Measurements from ENCODE around the gene ITGAL.
A peak's percentile ranks its signal among the peaks of the same experiment; 100 is the strongest.

Gene ITGAL

DNA sequence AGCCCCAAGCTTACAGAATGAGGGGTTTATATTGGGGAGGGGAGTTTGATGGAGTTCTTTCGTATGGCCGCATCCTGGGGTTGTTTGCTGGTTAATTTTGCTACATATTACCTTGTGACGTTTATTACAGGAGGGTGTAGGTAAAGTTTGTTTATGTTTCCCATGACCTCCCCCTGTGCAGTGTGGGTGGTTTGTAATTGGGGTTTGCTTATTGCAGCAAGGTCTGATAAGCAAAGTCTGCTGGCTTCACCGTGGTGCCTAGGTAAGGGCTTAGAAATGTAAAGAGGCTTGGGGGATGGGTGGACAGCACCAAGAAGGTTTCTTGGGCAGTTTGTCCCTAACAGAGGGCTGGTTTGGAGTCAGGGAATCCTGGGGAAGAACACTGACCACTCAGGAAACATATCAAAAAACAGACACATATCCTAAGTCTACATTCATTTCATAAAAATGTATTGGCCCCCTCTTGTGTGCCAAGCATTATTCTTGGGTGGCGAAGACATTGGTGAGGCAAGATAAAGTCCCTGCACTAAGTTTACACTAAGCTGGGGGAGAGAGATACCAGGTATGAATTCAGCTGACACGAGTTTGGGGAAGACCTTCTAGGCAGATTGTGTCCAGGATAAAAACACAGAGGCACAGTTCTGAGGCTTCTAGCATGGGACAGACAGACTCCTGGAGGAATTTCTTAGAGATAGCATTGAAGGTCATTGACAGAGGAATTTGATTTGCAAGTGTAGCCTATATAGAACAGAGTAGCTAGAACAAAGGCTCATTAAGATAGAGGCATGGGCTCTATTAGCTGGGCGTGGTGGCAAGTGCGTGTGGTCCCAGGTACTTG, 76.1 kb downstream of the ITGAL start:
- DNase-seq = no peak

DNA sequence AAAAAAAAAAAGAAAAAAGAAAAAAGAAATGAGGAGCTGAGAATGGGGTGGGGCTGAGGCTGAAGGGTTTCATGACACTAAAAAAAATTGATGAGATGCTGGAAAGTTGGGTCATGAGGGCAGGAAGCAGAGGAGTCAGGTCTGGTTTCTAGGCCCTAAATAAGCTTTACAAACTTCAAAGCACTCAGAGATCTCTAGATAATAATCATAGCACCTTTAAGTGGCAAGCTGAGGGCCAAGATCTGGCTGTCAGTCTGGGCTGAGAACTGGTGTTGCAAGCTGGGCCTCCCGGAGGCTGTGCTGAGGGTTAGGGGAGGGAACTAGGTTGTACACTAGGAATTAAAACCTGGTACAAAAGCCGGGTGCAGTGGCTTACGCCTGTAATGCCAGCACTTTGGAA, 79.2 kb downstream of the ITGAL start:
- DNase-seq = peak; percentile 70

DNA sequence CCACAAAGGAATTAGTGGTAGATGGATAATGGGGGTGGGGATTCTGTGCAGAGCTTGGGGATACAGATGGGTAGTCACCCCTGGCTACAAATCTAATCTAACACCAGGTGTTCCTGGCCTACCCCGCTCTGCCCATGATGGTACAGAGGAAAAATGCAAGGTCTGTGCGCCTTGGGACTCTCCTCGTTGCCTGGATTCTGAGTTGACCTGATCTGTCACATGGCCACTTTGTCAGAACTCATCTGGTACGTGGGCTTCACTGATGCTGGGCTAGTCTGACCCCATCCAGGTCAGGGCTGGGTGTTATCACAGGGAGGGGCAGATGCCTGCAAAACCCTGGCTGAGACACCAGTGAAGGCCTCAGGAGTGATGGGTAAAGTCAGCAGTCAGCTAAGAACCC, 80.4 kb downstream of the ITGAL start:
- DNase-seq = no peak

DNA sequence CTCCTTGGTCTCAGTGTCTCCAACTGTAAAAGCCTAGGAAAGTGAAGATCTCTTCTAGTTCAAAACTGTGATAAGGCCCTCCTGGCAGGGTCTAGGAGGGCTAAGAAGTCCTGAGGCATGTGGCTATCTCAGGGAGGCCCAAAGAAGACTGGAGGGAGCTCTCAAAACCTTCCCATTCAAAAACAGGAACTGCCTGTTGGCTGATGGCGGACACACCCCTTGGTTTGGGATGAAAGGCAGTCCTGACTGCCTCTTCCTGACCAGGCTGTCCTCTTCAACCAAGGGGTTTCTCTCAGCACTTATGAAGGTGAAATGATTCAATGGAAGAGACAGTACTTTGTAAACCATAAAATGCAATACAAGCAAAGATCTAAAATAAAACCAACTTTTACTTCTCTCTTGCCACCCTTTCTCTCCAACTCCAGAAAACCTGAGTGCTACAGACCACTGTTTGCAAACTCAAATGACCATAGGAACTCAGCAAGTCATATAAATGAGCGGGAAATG, 80.9 kb downstream of the ITGAL start:
- DNase-seq = no peak

DNA sequence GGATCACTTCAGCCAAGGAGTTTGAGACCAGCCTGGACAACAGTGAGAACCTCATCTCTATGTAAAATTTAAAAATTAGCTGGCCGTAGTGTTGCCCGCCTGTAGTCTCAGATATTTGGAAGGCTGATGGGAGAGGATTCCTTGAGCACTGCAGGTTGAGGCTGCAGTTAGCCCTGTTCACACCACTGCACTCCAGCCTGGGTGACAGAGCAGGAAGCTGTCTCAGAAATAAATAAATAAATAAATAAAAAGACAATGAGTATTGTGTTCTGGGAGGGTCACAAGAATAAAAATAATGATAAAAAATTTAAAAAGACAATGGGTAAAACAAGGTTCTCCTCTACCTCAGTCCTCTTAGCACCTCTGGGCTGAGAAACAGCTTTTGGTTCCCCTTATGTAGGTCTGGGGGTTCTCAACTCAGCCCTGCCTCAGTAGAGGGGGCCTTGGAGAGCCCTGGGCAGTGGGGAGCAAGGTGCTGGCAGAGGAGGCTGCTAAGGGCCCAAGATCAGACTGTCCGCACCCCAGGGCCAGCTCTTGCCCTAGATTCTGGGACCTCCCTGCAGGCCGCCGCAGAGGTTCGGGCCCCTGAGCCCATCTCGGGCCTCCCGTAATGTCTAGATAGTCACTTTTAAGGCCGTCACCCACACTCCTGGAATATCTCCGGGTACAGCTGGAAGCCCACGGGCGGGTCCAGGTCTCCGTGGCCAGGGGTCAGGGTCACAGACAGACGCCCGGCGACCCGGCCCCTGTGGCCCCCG, 82.2 kb downstream of the ITGAL start:
- no peak for DNase-seq

DNA sequence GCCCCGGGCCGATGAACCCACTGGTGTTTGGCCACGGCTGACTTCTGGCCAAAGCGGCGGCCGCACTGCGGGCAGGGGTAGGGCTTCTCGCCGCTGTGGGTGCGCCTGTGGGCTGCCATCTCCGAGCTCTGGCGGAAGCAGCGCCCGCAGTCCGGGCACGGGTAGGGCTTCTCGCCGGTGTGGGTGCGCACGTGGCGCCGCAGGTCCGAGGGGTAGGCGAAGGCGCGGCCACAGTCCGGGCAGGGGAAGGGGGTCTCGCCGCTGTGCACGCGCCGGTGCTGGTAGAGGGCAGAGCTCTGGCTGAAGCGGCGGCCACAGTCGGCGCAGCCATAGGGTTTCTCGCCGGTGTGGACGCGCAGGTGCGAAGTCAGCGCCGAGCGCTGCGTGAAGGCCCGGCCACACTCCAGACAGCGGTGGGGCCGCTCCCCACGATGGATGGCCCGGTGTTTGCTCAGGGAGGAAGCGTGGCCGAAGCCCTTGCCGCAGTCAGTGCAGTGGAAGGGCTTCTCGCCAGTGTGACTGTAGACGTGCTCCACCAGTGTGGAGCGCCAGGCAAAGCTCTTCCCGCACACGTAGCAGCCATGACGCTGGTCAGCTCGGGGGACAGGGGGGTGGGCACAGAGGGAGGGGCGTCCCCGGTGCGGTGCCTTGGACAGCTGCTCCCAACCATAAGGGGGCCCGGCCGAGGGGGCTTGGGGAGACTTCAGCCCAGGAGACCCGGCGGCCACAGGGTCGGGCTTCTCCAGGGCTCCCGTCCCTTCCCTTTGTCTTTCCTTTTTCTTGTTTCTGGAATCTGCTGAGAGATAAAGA, 83.0 kb downstream of the ITGAL start:
- DNase-seq = no peak

DNA sequence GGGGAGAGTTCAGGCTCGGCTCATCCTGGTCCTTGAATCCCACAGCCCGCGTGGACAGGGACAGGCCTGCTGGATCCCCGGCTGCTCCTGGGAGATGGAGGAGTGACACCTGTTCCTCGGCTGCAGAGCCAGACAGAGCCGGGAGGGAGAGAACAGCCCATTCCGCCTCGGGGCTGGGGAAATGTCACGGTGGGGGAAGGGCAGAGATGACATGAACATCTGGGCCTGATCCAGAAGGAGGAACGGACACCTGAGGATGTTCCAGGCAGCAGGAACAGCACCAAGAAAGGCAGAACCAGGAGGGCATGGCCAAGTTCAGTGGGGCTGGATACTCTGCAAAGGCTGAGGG, 83.6 kb downstream of the ITGAL start:
- DNase-seq = no peak

DNA sequence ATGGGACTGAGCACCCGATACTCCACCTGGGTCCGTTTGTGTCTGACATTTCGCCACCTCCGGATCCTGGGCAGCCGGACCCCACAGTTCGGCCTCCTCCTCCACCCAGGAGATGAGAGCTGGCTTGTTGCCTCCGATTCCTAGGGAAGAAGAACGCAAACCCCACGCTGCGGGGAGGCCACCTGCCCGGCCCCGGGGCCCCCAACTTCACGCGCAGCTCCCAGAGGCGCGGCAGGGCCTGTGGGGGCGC, 85.1 kb downstream of the ITGAL start:
- peak; percentile 38 for DNase-seq

DNA sequence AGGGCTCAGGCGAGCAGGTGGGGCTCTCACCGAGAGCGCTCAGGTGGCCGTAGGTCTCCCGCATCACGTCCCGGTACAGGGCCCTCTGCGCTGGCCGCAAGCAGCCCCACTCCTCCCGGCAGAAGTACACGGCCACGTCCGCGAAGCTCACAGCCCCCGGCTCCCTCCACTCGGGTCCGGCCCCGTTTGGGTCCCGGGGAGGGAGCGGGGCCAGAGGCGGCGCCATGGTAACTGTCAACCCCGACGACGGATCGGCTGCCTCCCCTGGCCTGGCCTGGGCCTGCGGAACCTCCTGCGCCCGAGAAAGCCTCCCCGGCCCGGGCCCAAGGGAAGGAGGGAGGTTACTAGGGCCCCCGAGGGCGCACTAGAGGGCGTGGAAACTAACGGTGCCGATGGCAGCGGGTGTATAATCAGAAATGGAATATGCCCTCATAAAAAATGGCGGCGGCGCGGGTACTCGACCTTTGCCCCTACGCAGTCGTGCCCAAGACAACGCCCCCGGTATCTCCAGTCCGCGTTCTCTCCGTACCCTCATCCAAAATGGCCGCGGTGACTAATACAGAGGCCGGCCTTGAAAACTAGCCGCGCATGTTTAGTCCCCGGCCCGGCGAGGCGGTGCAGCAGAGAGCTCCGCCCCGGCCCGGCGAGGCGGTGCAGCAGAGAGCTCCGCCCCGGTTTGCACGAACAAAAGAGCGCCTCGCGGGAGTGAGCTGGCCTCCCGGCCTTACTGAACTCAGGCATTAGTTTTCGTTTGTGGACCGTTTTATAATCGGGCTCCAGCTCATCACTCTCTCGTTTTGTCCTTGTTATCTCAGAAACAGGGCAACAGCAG, 85.6 kb downstream of the ITGAL start, which contains the start of gene ZNF764:
Gene ZNF764 (minus strand): TSS at position 418 of the 832 bp plus-strand sequence. CDS start 192 bp downstream, at position 226.
- peak; percentile 90 for DNase-seq

DNA sequence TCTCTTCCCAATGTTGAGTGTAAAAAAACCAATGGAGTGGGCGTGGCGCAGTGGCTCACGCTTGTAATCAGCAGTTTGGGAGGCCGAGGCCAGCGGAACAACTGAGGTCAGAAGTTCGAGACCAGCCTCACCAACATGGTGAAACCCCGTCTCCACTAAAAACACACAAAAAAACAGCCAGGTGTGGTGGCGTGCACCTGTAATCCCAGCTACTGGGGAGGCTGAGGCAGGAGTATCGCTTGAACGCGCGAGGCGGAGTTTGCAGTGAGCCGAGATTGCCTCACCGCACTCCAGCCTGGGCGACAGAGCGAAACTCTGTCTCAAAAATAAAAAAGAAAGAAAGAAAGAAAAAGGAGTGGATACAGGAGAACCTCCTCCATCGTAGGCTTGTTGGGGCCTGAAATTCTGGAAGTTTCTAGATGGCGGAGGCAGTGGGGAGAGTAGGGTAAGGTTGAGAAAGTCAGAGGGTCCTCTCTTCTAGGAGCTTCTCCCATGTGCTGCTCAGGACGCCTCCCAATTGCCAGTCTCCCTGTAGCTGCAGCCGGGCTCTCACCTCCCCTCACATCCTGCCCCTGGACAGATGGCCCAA, 86.3 kb downstream of the ITGAL start:
- no peak for DNase-seq

DNA sequence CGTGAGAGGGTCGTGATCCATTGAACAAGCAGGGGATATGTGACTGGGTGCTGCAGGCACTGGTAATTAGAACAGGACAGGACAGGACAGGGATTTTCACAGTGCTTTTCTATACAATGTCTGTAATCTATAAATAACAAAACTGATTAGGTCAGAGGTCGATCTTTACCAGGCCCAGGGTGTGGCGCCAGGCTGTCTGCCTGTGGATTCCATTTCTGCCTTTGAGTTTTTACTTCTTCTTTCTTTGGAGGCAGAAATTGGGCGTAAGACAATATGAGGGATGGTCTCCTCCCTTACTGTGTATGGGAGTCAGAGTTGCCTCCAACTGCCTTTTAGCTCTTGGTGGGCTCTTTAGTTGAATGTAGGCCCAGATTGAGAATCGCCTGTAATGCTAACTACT, 87.1 kb downstream of the ITGAL start:
- no peak for DNase-seq

DNA sequence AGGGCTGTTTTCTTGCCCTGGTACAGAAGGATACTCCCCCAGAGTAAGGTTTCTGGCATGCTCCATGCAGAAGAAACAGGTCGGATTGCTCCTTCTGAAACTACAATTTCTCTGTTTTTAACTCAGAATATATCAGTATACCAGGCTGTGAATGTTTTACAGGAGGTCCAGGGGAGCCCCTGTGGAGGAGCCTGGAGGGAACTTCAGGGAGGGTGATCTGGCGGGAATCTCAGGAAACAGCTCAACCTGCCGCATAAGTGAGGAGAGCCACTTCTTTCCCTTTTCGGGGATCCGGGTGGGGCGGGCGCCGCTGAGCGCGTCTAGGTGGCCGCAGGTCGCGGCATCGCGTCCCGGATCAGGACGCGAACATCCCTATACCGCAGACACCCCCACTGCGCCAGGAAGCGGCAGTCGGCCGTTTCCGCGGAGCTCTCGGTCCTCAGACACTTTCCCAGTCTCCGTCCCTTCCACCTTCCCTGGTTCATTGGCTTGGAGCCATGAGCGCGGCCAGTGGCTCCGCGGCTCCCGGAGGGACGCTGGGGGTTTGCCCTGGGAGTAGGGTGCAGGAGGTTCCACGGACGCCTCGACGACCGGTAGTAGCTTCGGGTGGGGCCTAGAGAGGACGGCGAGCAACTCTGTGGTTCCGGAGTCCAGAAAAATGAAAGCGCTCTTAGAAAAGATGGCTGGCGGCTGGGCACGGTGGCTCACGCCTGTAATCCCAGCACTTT, 88.7 kb downstream of the ITGAL start:
- DNase-seq = no peak

DNA sequence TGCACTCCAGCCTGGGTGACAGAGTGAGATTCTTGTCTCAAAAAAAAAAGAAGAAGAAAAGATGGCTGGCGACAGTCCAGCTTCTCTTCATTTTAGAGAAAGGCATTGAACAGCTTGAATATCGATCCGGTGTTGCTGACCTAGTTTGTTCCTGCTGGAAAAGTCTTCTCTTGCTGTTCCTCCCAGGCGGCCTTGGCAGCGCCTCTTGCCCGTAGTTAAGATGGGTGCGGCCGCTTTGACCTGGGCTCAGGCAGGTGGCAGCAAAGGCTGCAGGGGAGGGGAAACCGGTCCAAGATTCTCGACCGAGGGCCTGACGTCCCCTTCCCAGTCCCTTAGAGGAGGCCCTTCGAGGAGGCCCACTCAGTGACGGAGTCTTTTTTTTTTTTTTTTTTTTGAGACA, 89.5 kb downstream of the ITGAL start:
- no peak for DNase-seq

DNA sequence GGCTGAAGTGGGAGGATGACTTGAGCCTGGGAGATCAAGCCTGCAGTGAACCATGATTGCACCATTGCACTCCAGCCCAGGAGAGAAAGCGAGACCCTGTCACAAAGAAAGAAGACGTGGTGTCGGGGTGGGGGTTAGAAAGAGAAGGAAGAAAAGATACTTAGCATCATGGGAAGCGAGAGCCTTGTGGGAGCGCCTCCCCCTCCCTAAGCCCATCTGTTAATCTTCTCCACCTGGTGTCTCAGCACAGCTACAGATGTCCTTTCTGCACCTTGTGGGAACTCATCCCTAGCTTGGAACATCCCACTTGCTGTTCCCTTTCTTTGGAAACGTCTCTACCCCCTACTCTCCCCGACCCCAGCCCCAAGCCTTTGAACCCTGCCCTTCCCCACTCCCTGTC, 93.0 kb downstream of the ITGAL start:
- DNase-seq = no peak

DNA sequence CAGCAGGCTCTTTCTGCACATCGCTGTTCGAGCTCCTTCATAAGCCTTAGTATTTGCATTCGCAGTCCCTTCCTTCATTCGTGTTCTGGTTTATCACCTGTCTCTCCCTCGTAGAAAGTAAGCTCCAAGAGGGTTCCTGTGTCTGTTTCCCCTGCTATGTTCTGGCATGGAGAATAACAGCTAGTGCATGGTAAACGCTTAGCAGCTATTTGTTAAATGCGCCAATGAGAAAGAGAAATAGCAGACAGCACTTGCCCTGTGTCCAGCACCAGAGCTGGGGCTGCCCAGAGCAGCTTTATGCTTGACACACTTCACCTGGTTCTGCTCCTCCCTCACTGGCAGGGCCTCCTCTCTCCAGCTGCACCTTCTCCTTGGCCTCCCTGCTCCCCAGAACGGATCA, 93.4 kb downstream of the ITGAL start:
- DNase-seq = no peak

DNA sequence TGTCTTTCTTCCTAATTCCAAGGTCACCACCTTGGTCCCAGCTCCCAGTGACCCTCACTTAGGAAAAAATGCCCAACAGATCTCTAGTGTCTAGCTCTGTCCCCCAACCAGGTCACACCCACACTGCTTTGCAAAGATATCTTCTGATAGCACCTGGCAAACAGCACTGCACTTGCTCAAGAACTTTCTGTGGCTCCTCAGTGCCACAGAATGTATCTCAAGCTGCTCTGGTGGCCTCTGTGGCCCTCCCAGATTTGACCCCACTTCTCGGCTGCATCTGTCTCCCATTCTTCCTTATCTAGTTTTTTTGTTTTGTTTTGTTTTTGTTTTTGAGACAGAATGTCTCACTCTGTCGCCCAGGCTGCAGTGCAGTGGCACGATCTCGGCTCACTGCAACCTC, 94.0 kb downstream of the ITGAL start:
- no peak for DNase-seq

DNA sequence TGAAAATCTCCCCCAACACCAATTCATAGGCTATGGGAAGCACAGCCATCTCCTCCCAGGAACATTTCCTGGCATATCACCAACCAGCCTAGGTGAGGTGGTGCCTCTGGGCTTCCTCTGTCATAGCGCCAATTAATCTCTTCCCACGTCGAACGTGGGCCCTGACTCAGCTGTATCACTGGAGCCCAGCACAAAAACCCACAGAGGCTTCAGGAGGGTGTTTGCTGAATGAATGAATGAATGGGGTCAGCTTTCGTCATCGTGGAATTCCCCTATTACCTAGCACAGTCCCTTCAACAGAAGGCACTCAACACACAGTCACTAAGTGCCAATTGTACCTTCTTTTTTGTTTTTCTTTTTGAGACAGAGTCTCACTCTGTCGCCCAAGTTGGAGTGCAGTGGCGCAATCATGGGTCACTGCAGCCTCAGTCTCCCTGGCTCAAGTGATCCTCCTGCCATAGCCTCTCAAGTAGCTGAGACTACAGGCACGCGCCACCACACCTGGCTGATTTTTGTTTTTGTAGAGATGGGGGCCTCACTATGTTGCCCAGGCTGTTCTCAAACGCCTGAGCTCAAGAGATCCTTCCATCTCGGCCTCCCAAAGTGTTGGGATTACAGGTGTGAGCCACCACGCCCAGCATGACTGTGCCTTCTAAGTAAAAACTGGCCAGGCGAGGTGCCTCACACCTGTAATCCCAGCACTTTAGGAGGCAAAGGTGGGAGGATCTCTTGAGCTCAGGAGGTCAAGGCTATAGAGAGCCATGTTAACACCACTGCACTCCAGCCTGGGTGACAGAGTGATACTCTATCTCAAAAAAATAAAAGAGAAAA, 94.8 kb downstream of the ITGAL start:
- peak; percentile 39 for DNase-seq

DNA sequence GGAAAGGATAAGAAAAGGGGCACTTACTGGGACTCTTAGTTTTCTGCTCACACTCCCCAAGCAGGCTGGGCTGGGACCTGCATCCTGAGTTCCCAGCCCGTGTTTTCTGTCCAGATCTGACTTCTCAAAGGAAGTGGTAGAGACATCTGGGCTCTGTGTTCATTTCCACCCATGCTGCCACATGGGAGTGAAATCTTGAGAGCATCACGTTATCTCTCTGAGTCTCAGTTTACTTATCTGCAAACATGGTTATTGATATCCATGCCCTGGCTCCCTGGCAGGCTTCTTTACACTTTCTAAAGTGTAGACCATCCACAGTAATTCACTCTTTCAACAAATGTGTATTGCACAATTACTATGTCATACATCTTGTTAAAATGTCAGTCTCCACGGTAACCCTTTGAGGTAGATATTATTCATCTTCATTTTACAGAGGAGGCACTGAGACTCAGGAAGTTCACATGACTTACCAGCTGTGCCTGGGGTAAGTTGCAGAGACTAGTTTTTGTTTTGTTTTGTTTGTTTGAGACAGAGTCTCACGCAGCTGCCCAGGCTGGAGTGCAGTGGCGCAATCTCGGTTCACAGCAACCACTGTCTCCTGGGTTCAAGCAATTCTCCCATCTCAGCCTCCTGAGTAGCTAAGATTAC, 95.6 kb downstream of the ITGAL start:
- peak; percentile 30 for DNase-seq

DNA sequence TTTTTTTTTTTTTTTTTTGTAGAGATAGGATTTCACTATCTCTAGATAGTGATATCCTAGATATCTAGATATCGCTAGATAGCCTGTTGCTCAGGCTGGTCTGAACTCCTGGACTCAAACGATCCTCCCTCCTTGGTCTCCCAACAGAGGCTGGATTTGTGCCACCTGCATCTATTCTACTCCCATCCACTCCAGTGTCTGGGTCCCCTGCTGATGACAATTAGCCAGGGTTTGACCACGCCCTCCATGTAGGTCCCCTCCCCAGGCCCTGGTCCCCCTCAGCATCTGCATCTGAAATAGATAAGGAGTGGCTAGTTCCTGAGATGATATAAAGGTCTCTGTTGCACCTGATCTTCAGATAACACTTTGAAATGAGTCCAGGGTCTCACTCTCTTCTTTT, 96.7 kb downstream of the ITGAL start:
- no peak for DNase-seq
